NCI-H1417 treated with DMSO at 0.1 percent for 48 hours (cell line): ENCODE results near the gene MYRF.

ENCODE experiments used
- DNase-seq: peaks from one replicate; lab custom pipeline; 2025; lab: John Stamatoyannopoulos, UW

MYRF gene

DNA sequence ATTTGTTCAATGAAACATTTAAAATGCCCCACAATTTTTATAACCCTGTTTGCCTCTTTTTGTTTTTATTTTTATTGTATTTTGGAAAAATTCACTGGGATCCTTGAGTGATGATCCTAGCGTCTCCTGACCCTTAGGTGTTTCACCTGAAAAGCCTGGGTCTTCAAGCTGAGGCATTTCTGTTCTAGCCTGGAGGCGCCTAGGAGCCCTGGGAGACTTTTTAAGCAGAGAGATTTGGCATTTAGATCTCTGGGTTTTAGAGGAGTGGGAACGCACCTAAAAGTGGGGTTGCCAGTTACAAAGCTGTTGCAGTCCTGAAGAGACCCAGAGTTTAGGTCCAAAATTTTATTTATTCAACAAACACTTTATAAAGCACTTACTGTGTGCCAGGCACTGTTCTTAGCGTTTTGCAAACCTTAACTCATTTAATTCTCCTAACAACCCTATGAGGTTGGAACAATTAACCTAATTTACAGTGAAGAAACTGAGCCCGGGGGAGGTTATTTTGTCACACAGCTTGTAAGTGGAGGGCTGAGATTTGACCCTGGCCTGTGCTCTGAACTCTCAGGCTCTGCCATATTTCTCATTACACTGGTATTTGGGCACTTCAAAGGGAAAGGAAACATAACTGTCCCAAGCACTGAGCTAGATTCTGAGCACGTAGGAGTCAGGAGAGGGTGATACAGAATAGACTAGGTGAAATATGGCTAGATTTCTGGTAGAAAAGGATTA, 65.2 kb downstream of the MYRF start:
- no peak for DNase-seq

DNA sequence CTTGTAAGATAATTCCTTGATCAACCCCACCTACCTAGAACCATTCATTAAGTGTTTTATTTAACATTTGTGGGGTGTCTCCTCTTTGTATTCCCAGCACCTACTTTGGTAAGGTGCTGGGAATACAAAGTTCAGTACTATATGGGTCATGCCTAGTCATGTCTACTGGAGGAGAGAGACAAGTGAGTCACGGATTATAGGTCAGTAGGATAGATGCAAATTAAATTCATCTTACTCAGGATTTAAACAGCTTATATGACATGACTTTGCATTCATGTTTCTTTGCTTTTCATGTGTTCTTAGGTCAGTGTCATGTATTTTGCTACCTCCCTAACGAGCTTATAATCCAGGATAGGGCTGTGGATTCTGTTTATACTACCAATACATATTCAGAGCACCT, 67.7 kb downstream of the MYRF start:
- no peak for DNase-seq

DNA sequence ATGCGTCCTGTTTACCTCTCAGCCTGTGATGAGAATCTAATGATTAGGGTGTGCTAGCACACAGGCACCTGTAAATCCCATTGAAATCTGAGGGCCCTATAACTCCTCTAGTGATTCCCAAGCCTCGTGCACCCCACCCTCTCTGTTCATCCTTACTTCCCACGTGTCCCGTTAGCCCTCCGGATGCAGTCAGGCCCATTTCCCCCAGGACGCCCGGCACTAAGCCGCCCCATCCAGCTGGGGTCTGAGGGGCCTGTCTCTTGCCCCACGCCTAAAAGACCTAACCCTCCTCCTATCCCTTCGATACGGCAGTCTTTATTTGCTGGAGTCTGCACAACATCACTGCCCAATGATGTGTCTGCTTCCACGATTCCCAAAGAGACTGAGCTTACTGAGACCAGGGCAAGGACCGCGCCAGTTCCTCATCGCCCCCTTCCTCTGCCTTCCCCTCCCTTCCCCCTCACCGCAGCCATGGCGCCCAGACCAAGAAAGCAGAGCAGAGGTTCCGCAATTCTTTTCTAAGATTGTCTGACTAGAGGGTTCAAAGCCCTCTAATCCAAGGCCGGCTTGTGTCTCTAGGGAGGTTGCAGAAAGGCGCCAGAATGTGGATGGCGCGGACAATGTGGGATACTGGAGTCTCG, 74.6 kb downstream of the MYRF start:
- DNase-seq: peak; percentile 61

DNA sequence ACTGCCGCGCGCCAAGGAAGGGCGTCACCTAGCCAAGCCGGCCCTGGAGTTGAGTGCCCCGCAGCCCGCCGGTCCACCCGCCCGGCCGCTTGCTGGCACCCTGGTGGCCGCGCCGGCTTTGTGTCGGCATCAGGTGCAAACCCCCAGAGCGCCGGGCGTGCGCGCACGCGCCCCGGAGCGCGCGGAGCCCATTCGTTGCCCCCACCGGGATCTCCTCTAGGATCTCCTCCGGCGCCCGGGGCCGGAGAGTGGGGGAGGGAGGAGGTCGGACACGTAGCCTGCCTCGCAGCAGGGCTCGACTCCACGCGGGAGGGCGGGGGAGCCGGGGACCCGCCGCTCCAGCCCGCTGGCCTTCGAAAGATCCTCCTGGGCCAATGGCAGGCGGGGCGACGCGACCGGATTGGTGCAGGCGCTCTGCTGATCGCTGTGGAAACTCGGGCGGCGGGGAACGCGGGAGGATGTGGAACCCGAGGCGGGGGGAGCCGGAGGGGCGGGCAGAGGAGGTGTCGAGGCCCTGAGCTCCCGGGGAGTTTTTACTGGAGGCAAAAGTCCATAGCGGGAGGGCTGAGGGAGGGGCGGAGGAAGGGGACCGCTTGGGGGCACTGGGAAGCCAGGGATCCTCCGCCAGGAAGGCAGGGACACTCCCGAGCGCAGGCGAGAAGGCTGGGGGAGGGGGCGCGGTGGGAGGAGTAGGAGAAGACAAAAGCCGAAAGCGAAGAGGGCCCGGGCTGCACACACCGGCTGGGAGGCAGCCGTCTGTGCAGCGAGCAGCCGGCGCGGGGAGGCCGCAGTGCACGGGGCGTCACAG, 75.3 kb downstream of the MYRF start, which contains the start of gene FADS2:
TSS of gene FADS2 (plus strand) at position 730 of the 808 bp plus-strand sequence. CDS start 91 bp downstream, outside the sequence.
- DNase-seq: peak; percentile 81

GRCh38 chr11:61828379-61828628, 75.9 kb downstream of the MYRF start:
- no peak for DNase-seq

DNA sequence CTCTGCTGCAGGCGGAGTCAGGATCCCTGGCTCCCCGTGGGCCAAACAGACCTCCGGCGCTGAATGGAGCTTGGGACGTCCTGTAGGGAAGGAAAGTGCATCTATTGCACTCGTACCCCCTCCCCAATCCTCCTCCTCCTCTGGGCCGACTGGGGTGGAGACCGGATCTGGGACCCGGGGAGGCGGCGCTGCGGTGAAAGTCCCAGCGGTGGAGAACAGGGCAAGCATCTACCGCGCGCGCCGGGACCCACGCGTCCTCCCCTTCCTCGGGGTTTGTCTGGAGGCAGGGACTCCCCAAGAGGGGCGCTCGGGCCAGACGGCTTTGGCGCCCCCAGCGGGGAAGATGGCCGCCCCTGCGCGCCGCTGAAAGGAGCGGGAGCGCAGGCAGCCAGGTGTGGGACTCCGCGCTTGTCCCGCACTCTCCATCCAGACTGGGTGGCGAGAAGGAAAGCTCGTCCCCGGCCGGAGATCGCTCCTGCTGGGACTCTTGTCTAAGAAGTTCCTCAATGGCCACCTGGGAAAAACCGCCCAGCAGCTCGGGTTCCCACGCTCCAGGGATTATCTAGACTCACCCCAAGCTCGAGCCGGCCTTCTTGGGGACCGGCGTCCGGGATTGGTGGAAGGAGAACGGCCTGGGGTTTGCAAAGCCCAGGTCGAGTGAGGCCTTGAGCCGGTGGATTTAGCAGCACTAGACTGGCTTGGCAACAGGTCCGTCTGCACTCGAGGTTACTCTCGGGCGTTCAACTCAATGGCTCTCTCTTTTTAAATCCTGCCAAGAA, 76.4 kb downstream of the MYRF start:
- peak; percentile 4 for DNase-seq

- no peak for DNase-seq
Measured at GRCh38 chr11:61829806-61830205, 77.4 kb downstream of the MYRF start.

- DNase-seq: no peak
Measured at GRCh38 chr11:61830237-61831105, 78.0 kb downstream of the MYRF start.

- no peak for DNase-seq
Measured at GRCh38 chr11:61832207-61832606, 79.8 kb downstream of the MYRF start.

DNA sequence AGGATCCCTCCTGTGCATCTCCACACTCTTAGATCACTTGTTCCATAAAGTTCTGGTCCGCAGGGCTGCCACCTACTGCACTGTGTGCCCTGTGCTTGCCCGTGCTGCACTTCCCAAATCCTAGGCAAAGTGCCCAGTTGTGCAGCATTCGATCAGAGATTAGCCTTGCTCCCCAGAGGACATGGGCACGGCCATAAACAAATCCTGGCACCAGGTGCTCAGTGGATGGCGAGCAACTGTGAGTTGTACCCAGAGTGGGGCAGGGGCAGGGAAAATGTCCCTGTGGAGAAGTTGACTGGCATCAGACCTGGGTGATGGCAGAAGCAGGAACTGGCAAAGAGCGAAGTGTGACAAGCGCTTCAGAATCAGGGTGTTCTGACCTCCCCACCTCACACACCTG, 80.3 kb downstream of the MYRF start:
- DNase-seq: no peak

DNA sequence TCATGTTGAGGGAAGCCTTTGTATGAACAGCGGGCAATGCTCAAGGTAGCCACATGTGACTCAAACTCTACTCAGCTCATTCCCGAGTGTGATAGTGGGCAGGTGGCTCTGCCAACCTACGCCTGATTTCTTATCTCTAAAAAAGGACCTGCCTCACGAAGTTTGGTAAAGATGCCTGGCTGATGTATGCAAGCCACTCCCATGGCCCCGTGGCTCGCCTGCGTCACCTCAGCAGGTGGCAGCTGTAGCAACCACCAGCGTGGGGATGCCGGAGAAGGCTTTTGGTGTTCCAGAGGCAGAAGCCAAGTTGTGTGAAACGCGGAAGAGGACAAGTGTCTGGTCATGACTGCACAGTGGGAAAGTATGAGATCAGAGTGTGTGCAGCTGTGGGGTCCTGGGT, 81.0 kb downstream of the MYRF start:
- no peak for DNase-seq

DNA sequence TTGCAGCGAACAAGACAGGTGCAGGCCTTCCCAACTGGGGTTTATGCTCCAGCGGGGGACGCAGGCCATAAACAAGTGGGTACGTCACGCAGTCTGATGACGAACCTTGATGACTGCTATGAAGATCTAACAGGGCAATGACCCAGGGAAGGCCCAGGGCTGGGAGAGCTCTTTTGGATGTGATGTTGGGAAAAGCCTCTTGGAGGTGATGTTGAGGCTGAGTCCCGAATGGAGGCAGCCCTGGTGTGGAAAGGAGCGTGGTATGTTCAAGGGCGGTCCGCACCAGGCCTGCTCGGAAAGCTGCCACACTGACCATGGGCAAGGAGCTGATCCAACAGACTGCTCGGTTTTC, 81.5 kb downstream of the MYRF start:
- no peak for DNase-seq

GRCh38 chr11:61834278-61835048, 82.0 kb downstream of the MYRF start:
- no peak for DNase-seq

GRCh38 chr11:61836193-61836592, 83.8 kb downstream of the MYRF start:
- DNase-seq: no peak

DNA sequence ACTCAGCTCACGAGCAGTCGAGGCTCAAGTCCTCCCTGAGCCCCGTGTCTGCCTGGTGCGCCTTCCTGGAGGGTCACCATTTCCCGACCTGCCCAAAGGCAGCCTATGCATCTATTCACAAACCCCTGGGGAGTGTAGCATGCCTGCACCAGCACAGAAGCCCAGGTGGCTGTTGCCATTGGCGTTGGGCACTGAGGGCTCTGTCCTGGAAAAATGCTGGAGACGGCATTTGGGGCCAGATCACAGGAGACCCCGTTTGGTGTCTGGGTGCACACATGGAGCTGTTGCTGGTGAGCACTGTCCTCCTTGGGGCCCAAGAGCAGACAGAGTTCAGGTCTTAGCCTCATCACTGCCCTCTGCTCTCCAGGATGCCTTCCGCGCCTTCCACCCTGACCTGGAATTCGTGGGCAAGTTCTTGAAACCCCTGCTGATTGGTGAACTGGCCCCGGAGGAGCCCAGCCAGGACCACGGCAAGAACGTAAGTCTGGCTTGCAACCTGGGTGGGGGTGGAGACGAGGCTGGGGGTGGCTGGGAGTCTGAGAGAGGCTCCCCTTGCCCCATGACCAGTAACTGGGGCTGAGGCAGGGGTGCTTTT, 85.1 kb downstream of the MYRF start:
- DNase-seq: no peak
